Measurements from ENCODE around the gene RSBN1L.

The RSBN1L gene

GRCh38 chr7:77794000-77794399 is 97.7 kb downstream of the RSBN1L start:
- no peak overlapping the region for H3K4me3 ChIP-seq (ENCODE audit: low read depth, low read length)
- TF ChIP-seq MAX (IDR thresholded peaks at IDR 0.05; ENCODE audit: low read depth, low read length) (no peak), MYC (IDR thresholded peaks at IDR 0.05; ENCODE audit: low read depth, low read length) (no peak), CTCF (IDR thresholded peaks at IDR 0.05; ENCODE audit: low read depth, low read length) (no peak), POLR2A (IDR thresholded peaks at IDR 0.05; ENCODE audit: extremely low read depth, insufficient read length) (no peak)
- no peak for DNase-seq (ENCODE audit: low read depth)

- peak overlapping the region; percentile 88 for H3K4me3 ChIP-seq (ENCODE audit: low read depth, low read length)
- DNase-seq (ENCODE audit: low read depth) = no peak
- no peak for TF ChIP-seq MAX (IDR thresholded peaks at IDR 0.05; ENCODE audit: low read depth, low read length)
- no peak for TF ChIP-seq CTCF (IDR thresholded peaks at IDR 0.05; ENCODE audit: low read depth, low read length)
- TF ChIP-seq POLR2A (IDR thresholded peaks at IDR 0.05; ENCODE audit: extremely low read depth, insufficient read length) = no peak
- TF ChIP-seq MYC (IDR thresholded peaks at IDR 0.05; ENCODE audit: low read depth, low read length) = no peak
These were observed 99.8 kb downstream of the RSBN1L start for GRCh38 chr7:77796109-77796508.

DNA sequence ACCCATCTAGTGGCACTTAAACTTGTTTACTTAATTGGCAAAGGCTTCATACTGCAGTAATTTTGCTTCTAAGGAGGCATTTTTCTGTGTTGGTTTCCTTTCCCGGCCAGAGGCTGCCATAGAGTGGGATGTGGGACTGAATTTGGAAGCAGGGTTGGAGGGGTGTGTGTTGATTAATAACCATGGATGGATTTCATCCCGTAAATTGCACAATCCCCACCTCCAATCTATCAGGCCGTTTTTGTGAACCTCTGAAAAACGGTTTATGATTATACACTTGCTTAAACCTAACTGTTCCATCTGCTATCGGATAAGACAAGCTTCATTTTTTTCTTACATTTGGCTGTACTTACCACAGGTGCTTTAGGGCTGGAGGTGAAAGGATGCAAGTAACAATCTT is 100.7 kb downstream of the RSBN1L start:
- no peak for DNase-seq (ENCODE audit: low read depth)
- peak overlapping the region; percentile 88 for H3K4me3 ChIP-seq (ENCODE audit: low read depth, low read length)
- no peak for TF ChIP-seq MAX (IDR thresholded peaks at IDR 0.05; ENCODE audit: low read depth, low read length)
- TF ChIP-seq MYC (IDR thresholded peaks at IDR 0.05; ENCODE audit: low read depth, low read length) = no peak
- TF ChIP-seq POLR2A (IDR thresholded peaks at IDR 0.05; ENCODE audit: extremely low read depth, insufficient read length) = no peak
- TF ChIP-seq CTCF (IDR thresholded peaks at IDR 0.05; ENCODE audit: low read depth, low read length) = no peak

DNA sequence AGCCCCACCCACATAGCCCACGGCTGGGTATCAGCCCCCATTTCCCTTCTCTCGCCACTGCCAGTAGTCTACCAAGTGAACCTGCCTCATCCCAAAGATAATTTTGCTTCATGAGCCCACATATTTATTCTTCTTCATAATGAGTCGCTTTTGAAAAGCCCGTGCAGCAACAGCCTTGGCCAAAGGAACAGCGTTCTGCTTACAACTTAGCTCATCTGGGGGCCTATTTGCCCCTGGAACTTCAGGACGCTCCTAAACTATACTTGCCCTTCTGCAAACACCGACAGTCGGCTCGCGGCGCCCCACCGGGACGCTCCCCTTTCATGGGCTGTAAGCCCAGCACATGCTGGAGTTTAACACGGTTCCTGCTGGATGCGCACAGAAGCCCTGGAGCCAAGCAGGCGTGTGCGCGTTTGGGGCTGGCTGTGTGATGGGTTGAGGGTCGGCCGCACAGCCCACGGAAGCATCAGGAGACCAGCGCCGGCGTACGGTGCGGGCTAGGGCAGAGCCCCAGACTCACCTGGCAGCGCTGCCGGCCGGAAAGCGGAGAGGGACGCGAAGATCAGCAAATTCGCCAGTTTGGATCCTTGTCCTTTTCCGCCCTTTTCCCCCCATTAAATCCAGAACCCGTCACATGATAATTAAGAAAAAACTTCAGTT is 101.6 kb downstream of the RSBN1L start:
- peak overlapping the region; percentile 88 for H3K4me3 ChIP-seq (ENCODE audit: low read depth, low read length)
- no peak; the same call in 1 of the 2 replicates for TF ChIP-seq MAX (IDR thresholded peaks at IDR 0.05; ENCODE audit: low read depth, low read length)
- TF ChIP-seq CTCF (IDR thresholded peaks at IDR 0.05; ENCODE audit: low read depth, low read length) = no peak
- TF ChIP-seq MYC (IDR thresholded peaks at IDR 0.05; ENCODE audit: low read depth, low read length) = peak; percentile 33; the same call in 1 of the 2 replicates
- TF ChIP-seq POLR2A (IDR thresholded peaks at IDR 0.05; ENCODE audit: extremely low read depth, insufficient read length) = peak; percentile 42
- no peak for DNase-seq (ENCODE audit: low read depth)

DNA sequence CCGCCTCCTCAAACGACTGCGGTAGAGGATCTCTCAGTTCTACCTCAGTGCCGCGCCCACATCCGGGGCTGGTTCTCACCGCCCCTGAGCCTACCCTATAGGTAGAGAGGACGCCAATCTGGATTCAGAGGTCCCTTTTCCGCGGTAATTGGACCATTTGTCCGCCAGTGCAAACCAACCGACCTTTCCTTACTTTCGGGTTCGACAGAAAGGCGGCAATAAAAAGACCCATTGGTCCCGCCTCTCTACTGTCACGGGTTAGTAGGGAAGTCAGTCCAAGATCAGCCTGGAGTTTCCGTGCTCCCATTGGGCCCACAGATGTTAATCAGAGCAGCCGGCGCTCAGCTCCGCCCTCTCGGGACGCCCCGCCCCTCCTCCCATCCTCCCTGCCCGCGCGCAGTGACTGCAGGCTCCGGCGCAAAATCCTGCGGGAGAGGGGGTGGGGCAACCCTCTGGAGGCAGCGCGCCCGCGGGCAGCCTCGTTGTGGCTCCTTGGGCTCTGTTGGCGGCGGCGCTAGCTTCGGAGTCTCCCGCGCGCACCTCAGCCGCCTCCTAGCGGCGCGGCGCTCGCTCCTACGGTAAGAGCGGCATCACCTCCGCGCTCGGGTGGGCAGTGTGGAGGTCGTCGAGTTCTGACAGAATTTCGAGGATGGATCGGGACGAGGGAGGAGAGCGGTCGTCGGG is 102.3 kb downstream of the RSBN1L start, which contains the start of the genes PHTF2 and TMEM60:
TSS of gene PHTF2 (plus strand) at position 380 of the 684 bp plus-strand sequence.
TSS of gene TMEM60 (minus strand) at position 41 of the 684 bp plus-strand sequence. CDS start 4,061 bp downstream, outside the sequence.
- peak within 1 kb of the TSS; percentile 88 for H3K4me3 ChIP-seq (ENCODE audit: low read depth, low read length)
- peak; percentile 100 for DNase-seq (ENCODE audit: low read depth)
- peak; percentile 60 for TF ChIP-seq MAX (IDR thresholded peaks at IDR 0.05; ENCODE audit: low read depth, low read length)
- peak; percentile 31 for TF ChIP-seq POLR2A (IDR thresholded peaks at IDR 0.05; ENCODE audit: extremely low read depth, insufficient read length)
- TF ChIP-seq CTCF (IDR thresholded peaks at IDR 0.05; ENCODE audit: low read depth, low read length) = peak; percentile 47
- peak; percentile 49 for TF ChIP-seq MYC (IDR thresholded peaks at IDR 0.05; ENCODE audit: low read depth, low read length)
